ENCODE measurements around the gene DOP1B. TPM values are rescaled to one million over a fixed set of nuclear protein-coding genes. Genes with fewer than 3 reads are reported as not detected.
A peak's percentile ranks its signal among the peaks of the same experiment; 100 is the strongest.

The DOP1B gene
- polyA plus RNA-seq, 1 experiment = 8.5 TPM

- H3K27me3 ChIP-seq (ENCODE audit: control insufficient read depth, insufficient read depth, low read length) = no peaks in the 10 kb centered on the region
- no peak for DNase-seq (ENCODE audit: low read depth)
- ChIA-PET CTCF (interaction anchor here (0.6 to 5.7 kb wide), 10 partner anchors 9 to 1448 kb away, joined by 3 to 32 read pairs (median 3); partner anchors contain the start of gene CBR3), POLR2A (no interaction called here)
- H3K36me3 ChIP-seq (ENCODE audit: control insufficient read depth, insufficient read depth, low read length) = no peaks in the 10 kb centered on the region
- no peak overlapping the region for H3K4me3 ChIP-seq (ENCODE audit: low read depth, low read length)
- peak; percentile 94 for TF ChIP-seq CTCF (IDR thresholded peaks at IDR 0.05; ENCODE audit: insufficient read depth, low read depth, low read length)
These were observed 31.0 kb upstream of the DOP1B start for GRCh38 chr21:36125512-36126207.

- ChIA-PET CTCF (interaction anchor here (0.7 to 5.7 kb wide), 4 partner anchors 9 to 1449 kb away, joined by 3 to 32 read pairs (median 5); partner anchors contain the start of gene CBR3), POLR2A (no interaction called here)
- no peaks in the 10 kb centered on the region for H3K27me3 ChIP-seq (ENCODE audit: control insufficient read depth, insufficient read depth, low read length)
- no peaks in the 10 kb centered on the region for H3K36me3 ChIP-seq (ENCODE audit: control insufficient read depth, insufficient read depth, low read length)
- no peak overlapping the region for H3K4me3 ChIP-seq (ENCODE audit: low read depth, low read length)
- no peak for DNase-seq (ENCODE audit: low read depth)
- no peak for TF ChIP-seq CTCF (IDR thresholded peaks at IDR 0.05; ENCODE audit: insufficient read depth, low read depth, low read length)
These were observed 30.4 kb upstream of the DOP1B start for GRCh38 chr21:36126208-36126565.

- POLR2A ChIA-PET = no interaction called here
- no peaks in the 10 kb centered on the region for H3K36me3 ChIP-seq (ENCODE audit: control insufficient read depth, insufficient read depth, low read length)
- no peaks in the 10 kb centered on the region for H3K27me3 ChIP-seq (ENCODE audit: control insufficient read depth, insufficient read depth, low read length)
- no peak for TF ChIP-seq CTCF (IDR thresholded peaks at IDR 0.05; ENCODE audit: insufficient read depth, low read depth, low read length)
- CTCF ChIA-PET = interaction anchor here (0.7 to 5.7 kb wide), 4 partner anchors 8 to 1449 kb away, joined by 3 to 32 read pairs (median 5); partner anchors contain the start of gene CBR3
- DNase-seq (ENCODE audit: low read depth) = no peak
- no peak overlapping the region for H3K4me3 ChIP-seq (ENCODE audit: low read depth, low read length)
These were observed 30.0 kb upstream of the DOP1B start for GRCh38 chr21:36126621-36127110.

- Histone ChIP-seq H3K4me3 (ENCODE audit: low read depth, low read length) (no peak overlapping the region), H3K27me3 (ENCODE audit: control insufficient read depth, insufficient read depth, low read length) (no peaks in the 10 kb centered on the region), H3K36me3 (ENCODE audit: control insufficient read depth, insufficient read depth, low read length) (no peaks in the 10 kb centered on the region)
- POLR2A ChIA-PET = no interaction called here
- DNase-seq (ENCODE audit: low read depth) = no peak
- CTCF ChIA-PET = interaction anchor here (0.7 to 5.7 kb wide), 3 partner anchors 10 to 26 kb away, joined by 3 to 32 read pairs (median 7); no protein-coding TSS in a partner anchor
- no peak for TF ChIP-seq CTCF (IDR thresholded peaks at IDR 0.05; ENCODE audit: insufficient read depth, low read depth, low read length)
These were observed 29.2 kb upstream of the DOP1B start for GRCh38 chr21:36127250-36127904.

GRCh38 chr21:36127977-36128376 is 28.6 kb upstream of the DOP1B start:
- Histone ChIP-seq H3K4me3 (ENCODE audit: low read depth, low read length) (no peak overlapping the region), H3K27me3 (ENCODE audit: control insufficient read depth, insufficient read depth, low read length) (no peaks in the 10 kb centered on the region), H3K36me3 (ENCODE audit: control insufficient read depth, insufficient read depth, low read length) (no peaks in the 10 kb centered on the region)
- CTCF ChIA-PET = interaction anchor here (0.7 to 5.7 kb wide), 2 partner anchors 15 to 27 kb away, joined by 3 to 32 read pairs; no protein-coding TSS in a partner anchor
- no peak for DNase-seq (ENCODE audit: low read depth)
- TF ChIP-seq CTCF (IDR thresholded peaks at IDR 0.05; ENCODE audit: insufficient read depth, low read depth, low read length) = no peak
- POLR2A ChIA-PET = no interaction called here
